Measurements from ENCODE around the gene HOXA6.
A peak's percentile ranks its signal among the peaks of the same experiment; 100 is the strongest.

HOXA6 gene

DNA sequence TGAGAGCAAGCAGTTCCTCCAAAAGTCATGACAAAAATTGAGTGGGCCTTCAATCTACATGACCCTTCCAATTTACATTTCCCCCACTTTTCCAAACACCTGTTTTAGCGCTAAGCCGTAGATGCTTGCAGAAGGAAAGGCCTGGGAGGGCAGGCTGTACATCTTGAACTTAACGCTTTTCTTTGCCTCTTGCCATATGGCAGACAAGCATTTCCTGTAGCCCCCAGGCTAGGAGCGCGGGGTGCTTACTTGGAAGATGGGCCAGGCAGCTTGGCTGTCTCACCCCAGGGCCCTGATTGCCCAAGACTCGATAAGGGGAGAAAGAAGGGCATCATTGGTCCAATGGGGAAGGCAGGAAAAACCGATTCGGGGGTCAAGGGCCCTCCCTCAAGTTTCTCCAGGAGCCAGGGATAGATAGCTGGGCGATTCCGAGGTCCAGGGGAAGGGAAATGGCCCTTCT, 24.8 kb upstream of the HOXA6 start:
- peaks cover 25% of the 10 kb centered on the region for H3K4me1 ChIP-seq (ENCODE audit: insufficient read depth, poor library complexity, severe bottlenecking)
- no peak for ATAC-seq (ENCODE audit: low read depth)

DNA sequence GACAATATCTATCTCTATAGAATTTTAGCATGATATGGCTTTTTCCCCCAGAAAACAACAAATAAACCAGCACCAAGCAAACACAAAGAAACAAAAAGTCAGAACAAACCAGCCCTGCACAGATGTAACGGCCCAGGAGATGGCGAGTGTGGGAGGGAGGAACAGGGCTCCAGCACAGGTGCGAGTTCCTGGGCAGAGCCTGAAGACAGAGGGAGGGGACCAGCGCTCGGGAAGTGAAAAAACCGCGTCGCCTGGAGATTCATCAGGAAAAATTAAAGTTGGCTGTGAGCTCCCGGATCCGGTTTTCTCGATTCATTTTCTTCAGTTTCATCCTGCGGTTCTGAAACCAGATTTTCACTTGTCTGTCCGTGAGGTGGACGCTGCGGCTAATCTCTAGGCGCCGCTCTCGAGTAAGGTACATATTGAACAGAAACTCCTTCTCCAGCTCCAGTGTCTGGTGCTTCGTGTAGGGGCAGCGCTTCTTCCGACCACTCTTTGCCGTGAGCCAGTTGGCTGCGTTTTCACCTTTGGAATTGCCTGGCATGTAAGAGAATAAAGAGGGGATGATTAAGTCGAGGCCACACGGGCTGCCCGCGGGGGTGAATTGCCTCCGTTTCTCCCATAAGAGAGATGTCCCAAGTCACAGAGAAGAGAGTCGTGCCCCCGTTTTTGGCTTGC, 24.2 kb upstream of the HOXA6 start:
- TF ChIP-seq, protein P1, sequence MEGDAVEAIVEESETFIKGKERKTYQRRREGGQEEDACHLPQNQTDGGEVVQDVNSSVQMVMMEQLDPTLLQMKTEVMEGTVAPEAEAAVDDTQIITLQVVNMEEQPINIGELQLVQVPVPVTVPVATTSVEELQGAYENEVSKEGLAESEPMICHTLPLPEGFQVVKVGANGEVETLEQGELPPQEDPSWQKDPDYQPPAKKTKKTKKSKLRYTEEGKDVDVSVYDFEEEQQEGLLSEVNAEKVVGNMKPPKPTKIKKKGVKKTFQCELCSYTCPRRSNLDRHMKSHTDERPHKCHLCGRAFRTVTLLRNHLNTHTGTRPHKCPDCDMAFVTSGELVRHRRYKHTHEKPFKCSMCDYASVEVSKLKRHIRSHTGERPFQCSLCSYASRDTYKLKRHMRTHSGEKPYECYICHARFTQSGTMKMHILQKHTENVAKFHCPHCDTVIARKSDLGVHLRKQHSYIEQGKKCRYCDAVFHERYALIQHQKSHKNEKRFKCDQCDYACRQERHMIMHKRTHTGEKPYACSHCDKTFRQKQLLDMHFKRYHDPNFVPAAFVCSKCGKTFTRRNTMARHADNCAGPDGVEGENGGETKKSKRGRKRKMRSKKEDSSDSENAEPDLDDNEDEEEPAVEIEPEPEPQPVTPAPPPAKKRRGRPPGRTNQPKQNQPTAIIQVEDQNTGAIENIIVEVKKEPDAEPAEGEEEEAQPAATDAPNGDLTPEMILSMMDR (IDR thresholded peaks at IDR 0.05; ENCODE audit: poor library complexity, severe bottlenecking), result peak; percentile 7
- Histone ChIP-seq H3K9me3 (ENCODE audit: severe bottlenecking) (no peaks in the 10 kb centered on the region), H3K36me3 (ENCODE audit: low read depth) (peaks cover 6% of the 10 kb centered on the region; the same call in 1 of the 2 replicates), H3K4me3 (ENCODE audit: severe bottlenecking) (peak overlapping the region; percentile 54), H3K27me3 (ENCODE audit: insufficient read depth, poor library complexity, severe bottlenecking) (no peaks in the 10 kb centered on the region), H3K27ac (ENCODE audit: poor library complexity, severe bottlenecking) (peak overlapping the region; percentile 93), H3K4me1 (ENCODE audit: insufficient read depth, poor library complexity, severe bottlenecking) (peaks cover 20% of the 10 kb centered on the region)
- 0 out of 3 replicates have a peak, but pooled peaks have one; percentile 9 for ATAC-seq (ENCODE audit: low read depth)
- peak; percentile 63 for DNase-seq (ENCODE audit: low spot score)

More for the DNA sequence above, 24.8 kb upstream of the HOXA6 start:
- Histone ChIP-seq H3K27ac (ENCODE audit: poor library complexity, severe bottlenecking) (peak overlapping the region; percentile 93), H3K27me3 (ENCODE audit: insufficient read depth, poor library complexity, severe bottlenecking) (no peaks in the 10 kb centered on the region), H3K36me3 (ENCODE audit: low read depth) (peaks cover 6% of the 10 kb centered on the region; the same call in 1 of the 2 replicates), H3K4me3 (ENCODE audit: severe bottlenecking) (peak overlapping the region; percentile 54), H3K9me3 (ENCODE audit: severe bottlenecking) (no peaks in the 10 kb centered on the region)
- peak; percentile 80 for DNase-seq (ENCODE audit: low spot score)
- TF ChIP-seq, protein P1 (IDR thresholded peaks at IDR 0.05; ENCODE audit: poor library complexity, severe bottlenecking), result no peak

DNA sequence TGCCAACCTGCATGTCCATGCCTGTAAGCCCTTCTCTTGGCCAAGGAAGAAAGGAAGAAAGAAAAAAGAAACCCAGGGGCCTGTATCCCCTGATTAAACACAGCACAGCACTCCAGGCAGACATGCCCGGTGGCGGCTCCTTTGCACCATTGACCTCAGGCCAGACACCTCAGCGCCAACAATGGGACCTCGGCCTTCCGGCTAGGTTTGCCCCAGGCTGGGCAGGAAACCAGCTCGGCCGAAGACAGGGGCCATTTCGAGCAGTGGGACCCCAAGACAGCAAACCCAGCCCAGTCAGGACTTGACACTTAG, 23.7 kb upstream of the HOXA6 start:
- peak overlapping the region; percentile 54 for H3K4me3 ChIP-seq (ENCODE audit: severe bottlenecking)
- ATAC-seq (ENCODE audit: low read depth) (no peak), DNase-seq (ENCODE audit: low spot score) (peak; percentile 72)
- TF ChIP-seq, protein P1 (IDR thresholded peaks at IDR 0.05; ENCODE audit: poor library complexity, severe bottlenecking), result no peak
- H3K36me3 ChIP-seq (ENCODE audit: low read depth), result peaks cover 6% of the 10 kb centered on the region; the same call in 1 of the 2 replicates
- peak overlapping the region; percentile 93 for H3K27ac ChIP-seq (ENCODE audit: poor library complexity, severe bottlenecking)
- peaks cover 15% of the 10 kb centered on the region for H3K4me1 ChIP-seq (ENCODE audit: insufficient read depth, poor library complexity, severe bottlenecking)
- no peaks in the 10 kb centered on the region for H3K27me3 ChIP-seq (ENCODE audit: insufficient read depth, poor library complexity, severe bottlenecking)
- H3K9me3 ChIP-seq (ENCODE audit: severe bottlenecking), result no peaks in the 10 kb centered on the region

DNA sequence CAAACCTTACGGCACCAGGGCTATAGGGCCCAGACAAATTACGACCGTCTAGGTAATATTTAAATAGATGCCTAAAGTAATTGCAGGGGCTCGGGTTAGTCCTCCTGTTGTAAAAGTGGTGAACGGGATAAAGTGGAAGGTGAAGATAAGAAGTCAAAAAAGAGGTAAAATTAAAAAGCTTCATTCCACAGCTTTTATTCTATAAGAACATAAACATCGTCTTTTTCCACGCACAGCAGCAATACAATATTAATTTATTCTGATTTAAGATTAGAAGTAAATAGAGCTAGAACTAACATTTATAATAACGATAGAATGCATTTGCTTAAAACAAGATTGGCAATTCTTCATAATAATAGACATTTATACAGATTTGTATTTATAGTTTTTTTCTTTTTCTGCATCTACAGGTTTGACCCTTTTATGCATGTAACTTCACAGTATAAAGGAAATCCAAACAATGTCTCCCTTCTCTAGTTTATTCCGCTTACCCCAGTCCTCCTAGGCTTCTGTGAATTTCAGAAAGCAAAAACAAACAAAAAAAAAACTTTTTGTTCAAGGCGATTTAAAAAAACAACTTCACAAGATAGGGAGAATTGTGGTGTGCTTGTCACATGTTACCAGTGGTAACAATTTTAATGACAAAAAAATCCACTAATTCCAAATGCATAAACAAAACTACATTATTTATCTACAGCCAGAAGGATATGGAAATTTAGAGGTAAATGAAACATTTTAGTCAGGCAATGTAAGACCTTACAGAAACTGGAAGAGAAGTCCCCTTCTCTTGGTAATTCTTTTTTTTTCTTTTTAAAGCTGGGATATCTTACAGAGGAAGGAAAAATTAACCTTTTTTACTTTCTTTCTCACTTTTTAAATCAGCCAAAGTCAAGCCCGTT, 23.1 kb upstream of the HOXA6 start:
- TF ChIP-seq, protein P1 (IDR thresholded peaks at IDR 0.05; ENCODE audit: poor library complexity, severe bottlenecking), result no peak
- DNase-seq (ENCODE audit: low spot score) (no peak), ATAC-seq (ENCODE audit: low read depth) (no peak)
- Histone ChIP-seq H3K36me3 (ENCODE audit: low read depth) (peaks cover 6% of the 10 kb centered on the region; the same call in 1 of the 2 replicates), H3K4me3 (ENCODE audit: severe bottlenecking) (peak overlapping the region; percentile 54), H3K4me1 (ENCODE audit: insufficient read depth, poor library complexity, severe bottlenecking) (peaks cover 13% of the 10 kb centered on the region), H3K27ac (ENCODE audit: poor library complexity, severe bottlenecking) (peak overlapping the region; percentile 93), H3K9me3 (ENCODE audit: severe bottlenecking) (no peaks in the 10 kb centered on the region), H3K27me3 (ENCODE audit: insufficient read depth, poor library complexity, severe bottlenecking) (no peaks in the 10 kb centered on the region)

Measured in RWPE2 (cell line).